NCI-H82 (cell line): Measurements from ENCODE around the gene STIM1.
"Not testable (repeated sequence)": the region's sequence is repeated elsewhere in the genome, so short reads cannot be mapped to it uniquely, and the experiment has no call there.

Source experiments
- DNase-seq: peaks from one replicate; lab custom pipeline; 2025; lab: John Stamatoyannopoulos, UW

The STIM1 gene

GRCh38 chr11:3854977-3855807 is at the start of gene STIM1:
STIM1 (plus strand) TSS chr11:3855664; CDS start chr11:3856271, 607 bp downstream.
- peak; percentile 94 for DNase-seq

DNA sequence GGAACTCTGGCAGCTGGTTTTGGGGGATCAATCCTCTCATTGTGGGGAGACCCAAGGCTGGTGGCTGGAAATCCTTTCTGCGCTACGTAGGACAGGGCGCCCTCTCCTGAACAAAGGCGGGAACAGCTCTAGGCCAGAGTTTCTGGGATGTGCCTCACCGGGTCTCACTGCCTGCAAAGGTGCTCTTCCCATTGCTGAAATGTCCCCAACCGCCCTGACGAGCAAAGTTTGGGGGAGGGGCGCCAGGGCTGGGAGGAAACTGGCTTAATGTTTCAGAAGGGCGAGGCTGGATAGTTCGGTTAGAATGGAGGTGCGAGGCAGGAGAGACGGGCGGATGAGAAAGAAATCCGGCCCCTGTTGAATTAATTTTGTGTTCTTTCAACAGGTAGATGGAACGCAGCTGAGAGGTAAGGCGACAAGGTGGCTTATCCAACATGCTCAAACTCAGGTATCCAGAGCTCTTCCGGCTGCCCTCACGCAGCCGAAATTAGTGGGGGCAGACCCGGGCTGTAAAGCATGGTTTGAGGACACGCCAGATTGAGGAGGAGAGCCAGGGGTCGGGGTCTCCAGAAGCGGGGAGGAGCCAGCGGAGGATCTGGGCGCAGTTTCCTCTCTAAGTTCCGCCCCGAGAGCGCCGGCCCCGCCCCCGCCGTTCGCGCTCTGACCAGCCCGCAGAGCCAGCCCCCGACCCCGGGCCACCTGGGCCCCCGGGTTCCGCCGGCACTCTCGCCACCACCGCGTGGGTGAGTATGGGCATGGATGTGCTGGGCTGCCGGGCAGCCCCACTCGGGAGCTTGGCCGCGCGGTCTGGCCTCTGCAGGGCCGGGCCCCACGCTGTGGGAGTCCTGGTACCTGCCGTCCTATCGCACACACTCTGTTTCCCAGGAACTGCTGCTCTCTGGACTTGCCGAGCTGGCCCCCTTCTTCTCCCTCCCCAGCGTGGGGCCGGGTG is 47.3 kb upstream of the STIM1 start, which contains the start of gene PGAP2:
PGAP2 (plus strand) TSS at position 652 of the 952 bp plus-strand sequence. CDS start 2,700 bp downstream, outside the sequence.
- peak; percentile 83 for DNase-seq

GRCh38 chr11:3808861-3809623 is 46.4 kb upstream of the STIM1 start:
- peak; percentile 64 for DNase-seq

- DNase-seq = no peak
These were observed 45.9 kb upstream of the STIM1 start for GRCh38 chr11:3809624-3809928.

DNA sequence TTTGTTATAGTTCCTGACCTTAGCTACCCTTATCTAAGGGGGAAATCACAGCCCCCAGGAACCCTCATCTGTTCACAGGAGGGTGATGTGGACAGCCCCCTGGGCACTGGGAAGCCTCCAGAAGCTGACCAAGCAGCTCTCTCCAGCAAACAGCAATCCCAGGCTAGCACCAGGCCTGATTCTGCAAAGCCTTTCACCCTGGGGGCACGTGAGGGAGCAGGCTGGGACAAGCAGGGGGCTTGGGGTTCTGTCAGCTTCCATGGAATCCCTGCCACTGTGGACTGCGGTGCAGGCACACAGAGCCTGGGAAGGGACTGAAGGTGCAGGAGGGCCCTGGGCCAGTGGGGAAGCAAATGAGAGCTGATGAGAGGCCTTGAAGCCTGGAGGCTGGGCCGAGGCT is 45.0 kb upstream of the STIM1 start:
- no peak for DNase-seq

- DNase-seq = no peak
These were observed 44.5 kb upstream of the STIM1 start for GRCh38 chr11:3810951-3811350.

DNA sequence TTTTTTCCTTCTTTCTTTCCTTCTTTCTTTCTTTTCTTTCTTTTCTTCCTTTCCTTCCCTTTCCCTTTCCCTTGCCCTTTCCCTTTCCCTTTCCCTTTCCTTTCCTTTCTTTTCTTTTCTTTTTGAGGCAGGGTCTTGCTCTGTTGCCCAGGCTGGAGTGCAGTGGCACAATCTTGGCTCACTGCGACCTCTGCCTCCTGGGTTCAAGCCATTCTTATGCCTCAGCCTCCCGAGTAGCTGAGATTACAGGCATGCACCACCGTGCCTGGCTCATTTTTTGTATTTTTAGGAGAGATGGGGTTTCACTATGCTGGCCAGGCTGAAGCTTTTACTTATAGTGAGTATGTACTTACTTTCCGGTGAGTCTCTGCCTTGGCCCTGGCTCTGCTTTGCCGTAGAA is 40.6 kb upstream of the STIM1 start:
- not testable (repeated sequence) for DNase-seq

DNA sequence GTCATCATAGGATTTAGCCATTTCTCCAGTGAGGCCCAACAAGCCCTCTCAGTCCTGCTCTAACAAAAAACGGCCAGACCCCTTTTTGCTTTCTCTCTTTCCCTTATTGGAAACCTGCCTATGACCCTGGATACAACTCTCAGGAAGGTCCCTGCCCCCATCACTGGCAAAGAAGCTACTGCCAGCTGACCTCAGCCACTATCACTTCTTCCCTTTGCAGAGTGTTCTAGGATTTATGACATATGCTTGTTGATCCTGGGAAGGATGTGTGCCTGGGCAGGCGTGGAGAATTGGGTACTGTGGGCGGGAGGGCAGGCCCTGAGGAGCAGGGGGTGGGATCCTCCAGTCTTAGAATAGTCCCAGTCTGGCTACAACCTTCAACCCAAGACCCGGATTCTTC is 39.6 kb upstream of the STIM1 start:
- DNase-seq = no peak

DNA sequence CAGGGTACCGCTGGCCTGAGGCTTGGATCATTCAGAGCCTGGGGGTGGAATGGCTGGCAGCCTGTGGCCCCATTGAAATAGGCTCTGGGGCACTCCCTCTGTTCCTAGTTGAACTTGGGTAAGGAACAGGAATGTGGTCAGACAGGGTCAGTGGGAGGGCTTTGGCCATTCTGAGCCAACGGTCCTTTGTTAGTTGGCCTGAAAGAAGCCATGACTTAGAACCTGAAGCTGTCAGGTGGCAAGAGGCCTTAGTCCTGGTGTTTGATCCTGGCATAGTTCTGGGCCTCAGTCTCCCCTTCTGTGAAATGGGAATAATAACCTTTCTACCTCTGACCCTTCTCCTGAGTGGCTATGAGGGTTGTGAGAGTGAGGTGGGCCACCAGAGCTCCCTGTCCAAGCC is 38.8 kb upstream of the STIM1 start:
- DNase-seq = no peak

GRCh38 chr11:3817181-3817800 is 38.2 kb upstream of the STIM1 start:
- no peak for DNase-seq

DNA sequence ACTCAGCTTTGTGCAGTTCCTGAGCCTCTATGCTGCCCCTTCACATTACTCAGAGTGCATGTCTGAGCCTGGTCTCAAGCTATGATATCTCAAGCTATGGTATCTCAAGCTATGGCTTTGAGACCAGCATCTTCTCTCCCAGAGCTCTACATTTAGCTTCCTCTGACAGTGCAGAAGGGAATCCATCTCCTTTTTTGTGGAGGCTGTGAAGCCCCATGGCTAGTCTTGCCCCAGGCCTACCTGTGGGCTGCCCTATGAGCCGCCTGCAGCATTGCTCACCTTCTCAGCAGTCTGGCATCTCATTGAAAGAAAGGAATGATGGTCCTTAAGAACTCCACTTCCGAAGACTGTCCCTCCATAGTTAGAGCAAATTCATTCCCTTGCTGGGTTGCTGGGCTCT is 34.5 kb upstream of the STIM1 start:
- no peak for DNase-seq

- no peak for DNase-seq
These were observed 33.2 kb upstream of the STIM1 start for GRCh38 chr11:3822312-3822711.

- no peak for DNase-seq
These were observed 32.2 kb upstream of the STIM1 start for GRCh38 chr11:3823303-3823702.

DNA sequence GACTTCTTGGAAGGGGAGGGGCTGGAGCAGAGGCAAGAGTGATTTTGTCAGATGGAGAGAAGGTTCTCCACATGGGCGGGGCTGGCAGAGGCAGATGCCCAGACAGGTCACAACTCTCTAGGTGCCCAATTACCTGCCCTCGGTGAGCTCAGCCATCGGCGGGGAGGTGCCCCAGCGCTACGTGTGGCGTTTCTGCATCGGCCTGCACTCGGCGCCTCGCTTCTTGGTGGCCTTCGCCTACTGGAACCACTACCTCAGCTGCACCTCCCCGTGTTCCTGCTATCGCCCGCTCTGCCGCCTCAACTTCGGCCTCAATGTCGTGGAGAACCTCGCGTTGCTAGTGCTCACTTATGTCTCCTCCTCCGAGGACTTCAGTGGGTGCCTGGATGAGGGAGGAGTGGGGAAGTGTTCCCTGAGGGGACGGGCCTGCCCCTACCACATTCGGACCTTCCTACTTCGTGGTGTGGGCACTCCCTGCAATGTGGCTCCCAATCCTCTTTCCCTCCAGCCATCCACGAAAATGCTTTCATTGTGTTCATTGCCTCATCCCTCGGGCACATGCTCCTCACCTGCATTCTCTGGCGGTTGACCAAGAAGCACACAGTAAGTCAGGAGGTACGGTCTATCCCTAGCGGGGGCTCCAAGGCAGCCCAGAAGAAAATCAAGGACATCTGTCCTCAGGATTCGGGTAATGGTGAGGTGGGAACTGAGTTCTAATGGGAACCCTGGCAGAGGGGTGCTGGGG is 31.5 kb upstream of the STIM1 start:
- no peak for DNase-seq

DNA sequence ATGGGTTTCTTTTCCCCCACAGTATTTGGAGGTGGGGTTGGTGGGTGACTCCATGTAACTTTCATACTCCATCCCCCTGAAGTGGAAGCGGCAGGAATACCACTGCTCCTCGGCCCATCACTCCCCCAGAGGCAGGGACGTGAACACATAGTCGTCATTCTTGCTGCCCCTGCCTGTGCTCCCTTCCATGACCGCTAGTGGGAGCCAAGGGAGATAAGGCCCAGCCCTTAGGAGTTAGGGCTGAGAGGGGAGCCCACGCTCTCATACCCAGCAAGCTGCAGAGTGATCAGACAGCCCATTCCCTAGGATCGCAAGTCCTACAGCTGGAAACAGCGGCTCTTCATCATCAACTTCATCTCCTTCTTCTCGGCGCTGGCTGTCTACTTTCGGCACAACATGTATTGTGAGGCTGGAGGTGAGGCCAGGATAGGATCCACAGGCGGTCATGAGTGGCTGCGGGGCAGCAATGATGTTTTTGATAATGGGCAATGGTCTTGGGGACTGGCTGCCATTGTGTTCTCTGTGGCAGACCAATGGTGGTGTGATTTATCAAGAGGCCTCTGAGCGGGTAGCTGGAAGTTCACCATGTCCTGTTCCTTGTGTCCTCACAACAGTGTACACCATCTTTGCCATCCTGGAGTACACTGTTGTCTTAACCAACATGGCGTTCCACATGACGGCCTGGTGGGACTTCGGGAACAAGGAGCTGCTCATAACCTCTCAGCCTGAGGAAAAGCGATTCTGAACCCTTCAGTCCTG is 30.6 kb upstream of the STIM1 start:
- DNase-seq = peak; percentile 84

DNA sequence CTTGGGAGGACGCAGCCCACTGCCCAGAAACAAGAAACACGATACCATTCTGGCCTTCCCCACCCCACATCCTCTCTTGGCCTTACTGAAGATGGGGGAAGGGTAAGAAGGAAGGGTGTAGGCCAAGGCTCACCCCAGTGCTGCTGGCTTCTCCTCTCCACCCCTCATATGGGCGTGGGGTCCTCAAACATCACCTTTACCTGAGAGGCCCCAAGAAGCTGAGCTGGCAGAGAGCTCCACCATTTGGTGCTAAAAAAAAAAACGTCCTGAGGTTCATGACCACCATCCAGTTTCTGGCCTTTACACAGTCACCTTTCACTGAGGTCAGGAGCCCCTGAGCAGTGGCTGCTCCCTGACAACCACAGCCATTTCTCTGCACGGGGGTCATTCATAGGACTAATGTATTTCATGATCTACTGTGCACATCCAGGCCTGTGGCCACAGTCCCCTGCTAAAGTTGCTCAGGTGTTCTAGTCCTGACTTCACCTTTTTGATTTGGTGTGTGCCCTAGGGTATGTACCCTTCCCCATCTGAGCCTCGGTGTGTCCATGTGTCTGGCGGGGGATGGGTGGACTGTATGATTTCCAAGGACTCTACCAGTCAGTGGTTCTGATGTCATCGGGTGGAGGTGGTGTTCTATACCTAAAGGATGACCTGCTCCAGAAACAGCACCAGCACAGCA is 29.9 kb upstream of the STIM1 start:
- no peak for DNase-seq

DNA sequence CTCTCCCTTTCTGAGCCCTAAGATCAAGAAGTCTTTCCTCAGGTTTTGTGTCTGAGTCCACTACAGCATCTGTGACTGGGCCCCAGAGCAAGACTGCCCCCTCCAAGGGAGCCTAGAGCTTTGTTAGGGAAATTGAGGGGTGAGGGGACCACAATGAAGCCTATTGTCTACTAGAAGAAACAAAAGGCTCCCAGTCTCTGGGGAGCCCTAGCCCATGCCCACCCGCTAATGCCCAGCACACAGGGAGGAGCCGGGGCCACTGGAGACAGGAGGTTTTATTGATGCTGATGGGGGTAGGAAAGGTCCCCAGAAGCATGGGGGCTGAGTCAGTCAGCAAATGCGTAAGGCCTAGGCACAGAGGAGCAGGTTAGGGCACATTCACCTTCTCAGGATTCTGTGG is 28.7 kb upstream of the STIM1 start:
- DNase-seq = no peak

DNA sequence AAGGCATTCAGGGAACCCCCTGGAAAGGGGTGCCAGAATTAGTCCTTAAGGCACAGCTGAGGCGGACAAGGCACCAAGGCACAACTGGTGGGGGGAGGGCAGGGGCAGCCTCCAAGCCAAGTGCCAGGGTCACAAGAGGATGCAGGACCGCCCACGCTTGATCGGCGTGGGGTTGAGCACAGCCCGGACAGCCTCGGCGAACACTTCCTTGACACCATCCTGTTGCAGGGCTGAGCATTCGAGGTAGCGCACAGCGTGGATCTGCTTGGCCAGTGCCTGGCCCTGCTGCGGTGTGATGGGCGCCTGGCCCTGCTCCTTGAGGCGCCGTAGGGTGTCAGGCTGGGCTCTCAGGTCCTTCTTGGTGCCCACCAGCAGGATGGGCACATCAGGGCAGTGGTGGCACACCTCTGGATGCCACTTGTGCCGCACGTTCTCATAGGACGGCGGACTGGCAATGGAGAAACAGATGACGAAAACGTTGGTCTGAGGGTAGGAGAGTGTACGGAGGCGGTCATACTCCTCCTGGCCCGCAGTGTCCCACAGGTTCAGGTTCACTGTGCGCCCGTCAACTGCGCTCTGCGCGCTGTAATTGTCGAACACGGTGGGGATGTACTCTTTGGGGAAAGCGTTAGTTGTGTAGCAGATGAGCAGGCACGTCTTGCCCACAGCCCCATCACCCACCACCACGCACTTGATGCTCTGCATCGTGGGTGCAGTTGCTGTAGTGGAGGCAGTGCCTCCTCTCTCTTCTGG is 27.9 kb upstream of the STIM1 start:
- no peak for DNase-seq

- no peak for DNase-seq
These were observed 25.4 kb upstream of the STIM1 start for GRCh38 chr11:3830088-3830487.
